IMR-90 (cell line): ENCODE data around the gene EID3. TPM values are rescaled to one million over a fixed set of nuclear protein-coding genes. Genes with fewer than 3 reads are reported as not detected.

ENCODE experiments used
- ATAC-seq: fragments of 200-7000 bp; cut with Tn5 transposase; 2 replicates; pipeline ENCODE4 v1.9.1; 2020; ENCODE audit warnings: low read depth, mild to moderate bottlenecking, moderate library complexity
- BruUV-seq: library from RNA; stranded (reverse); fragments of 400-500 nt; replicated peaks from 2 replicates; lab custom pipeline; 2021; lab: Mats Ljungman, UMichigan
- CTCF ChIA-PET: fragments of 300-600 bp; formaldehyde crosslinking; extraction: SDS; loops from one replicate; lab custom pipeline; 2021; ENCODE audit warnings: antibody characterized with exemption; lab: Yijun Ruan, JAX
- POLR2A ChIA-PET: fragments of 300-600 bp; sonication (Branson Sonifier 250); formaldehyde crosslinking; loops from one replicate; lab custom pipeline; 2022; ENCODE audit warnings: antibody characterized with exemption; ENCODE audit not compliant: unreplicated experiment; lab: Charles Lee
- DNase-seq: peaks from one replicate; pipeline ENCODE4 v3.0.0; 2013
- H2AFZ ChIP-seq: replicated peaks from 2 replicates; pipeline ENCODE3; 2013; ENCODE audit warnings: low read length, mild to moderate bottlenecking; ENCODE audit not compliant: poor library complexity
- H2AK5ac ChIP-seq: 2 replicates; pipeline ENCODE4 v1.6.1; 2013; ENCODE audit warnings: low read depth, low read length, inconsistent platforms
- H2AK9ac ChIP-seq: replicated peaks from 2 replicates; pipeline ENCODE3; 2013; ENCODE audit warnings: mild to moderate bottlenecking, low read depth, low read length, moderate library complexity; ENCODE audit not compliant: poor library complexity
- H2BK120ac ChIP-seq: 2 replicates; pipeline ENCODE4 v1.6.1; 2013; ENCODE audit warnings: low read depth, low read length, inconsistent platforms
- H2BK15ac ChIP-seq: 3 replicates; pipeline ENCODE4 v1.6.1; 2013; ENCODE audit warnings: low read depth, low read length, inconsistent platforms
- H2BK20ac ChIP-seq: 2 replicates; pipeline ENCODE4 v1.6.1; 2013; ENCODE audit warnings: low read depth, mild to moderate bottlenecking, inconsistent platforms, low read length, moderate library complexity
- H2BK5ac ChIP-seq: 2 replicates; pipeline ENCODE4 v1.6.1; 2013; ENCODE audit warnings: mild to moderate bottlenecking, low read depth, low read length, inconsistent platforms; ENCODE audit not compliant: poor library complexity, severe bottlenecking
- H3K14ac ChIP-seq: replicated peaks from 2 replicates; pipeline ENCODE4 v1.6.1; 2013; ENCODE audit warnings: low read depth, low read length, inconsistent platforms
- H3K18ac ChIP-seq: 2 replicates; pipeline ENCODE4 v1.6.1; 2013; ENCODE audit warnings: low read depth, low read length, control low read depth
- H3K23ac ChIP-seq: 2 replicates; pipeline ENCODE4 v1.6.1; 2013; ENCODE audit warnings: low read depth, low read length, inconsistent platforms
- H3K27ac ChIP-seq: 2 replicates; pipeline ENCODE4 v1.5.1; 2013; ENCODE audit warnings: mild to moderate bottlenecking, control low read depth, low read length; ENCODE audit not compliant: insufficient read depth
- H3K27me3 ChIP-seq: 2 replicates; pipeline ENCODE4 v1.6.1; 2013; ENCODE audit warnings: low read length; ENCODE audit not compliant: control insufficient read depth, insufficient read depth
- H3K36me3 ChIP-seq: 2 replicates; pipeline ENCODE4 v1.6.1; 2013; ENCODE audit warnings: low read length, mixed read lengths; ENCODE audit not compliant: control insufficient read depth, insufficient read depth
- H3K4ac ChIP-seq: 2 replicates; pipeline ENCODE4 v1.6.1; 2013; ENCODE audit warnings: low read depth, low read length, inconsistent platforms
- H3K4me1 ChIP-seq: 2 replicates; pipeline ENCODE4 v1.6.1; 2013; ENCODE audit warnings: low read length, mixed read lengths; ENCODE audit not compliant: control insufficient read depth, insufficient read depth
- H3K4me2 ChIP-seq: 2 replicates; pipeline ENCODE4 v1.6.1; 2013; ENCODE audit warnings: low read depth, mild to moderate bottlenecking, control low read depth, low read length, moderate library complexity
- H3K4me3 ChIP-seq: 2 replicates; pipeline ENCODE4 v1.5.1; 2013; ENCODE audit warnings: low read depth, mild to moderate bottlenecking, control low read depth, low read length, moderate library complexity; ENCODE audit not compliant: insufficient read depth
- H3K56ac ChIP-seq: 2 replicates; pipeline ENCODE4 v1.6.1; 2013; ENCODE audit warnings: low read length, inconsistent platforms; ENCODE audit not compliant: insufficient read depth; ENCODE audit errors: extremely low read depth
- H3K79me1 ChIP-seq, 2 experiments: 2 replicates each; pipeline ENCODE4 v1.6.1; 2013; ENCODE audit warnings: low read length in 2 of 2, inconsistent platforms in 1 of 2, low read depth in 1 of 2
- H3K9ac ChIP-seq: 2 replicates; pipeline ENCODE4 v1.6.1; 2013; ENCODE audit warnings: low read depth, low read length, control low read depth
- H3K9me1 ChIP-seq: 2 replicates; pipeline ENCODE4 v1.6.1; 2013; ENCODE audit warnings: low read length, inconsistent platforms; ENCODE audit not compliant: insufficient read depth
- H3K9me3 ChIP-seq: 2 replicates; pipeline ENCODE4 v1.6.1; 2013; ENCODE audit warnings: low read length; ENCODE audit not compliant: control insufficient read depth, insufficient read depth
- H4K20me1 ChIP-seq: 2 replicates; pipeline ENCODE4 v1.6.1; 2013; ENCODE audit warnings: low read length, inconsistent platforms; ENCODE audit not compliant: insufficient read depth
- H4K5ac ChIP-seq: 2 replicates; pipeline ENCODE4 v1.6.1; 2013; ENCODE audit warnings: mild to moderate bottlenecking, low read depth, low read length, control low read depth
- H4K8ac ChIP-seq, 2 experiments: 2 replicates each; pipeline ENCODE4 v1.6.1; 2013; ENCODE audit warnings: low read depth in 2 of 2, low read length in 2 of 2, control low read depth in 1 of 2, inconsistent platforms in 1 of 2
- H4K91ac ChIP-seq: 2 replicates; pipeline ENCODE4 v1.6.1; 2013; ENCODE audit warnings: low read depth, low read length, inconsistent platforms; ENCODE audit not compliant: insufficient read depth
- BHLHE40 ChIP-seq: fragments of 150-350 bp; IDR thresholded peaks from 2 replicates; pipeline ENCODE4 v1.6.1; 2016; ENCODE audit warnings: mild to moderate bottlenecking, low read depth, low read length
- CEBPB ChIP-seq: IDR thresholded peaks from 2 replicates; pipeline ENCODE4 v1.6.1; 2012; ENCODE audit warnings: low read depth, low read length, improper control_type of control experiment
- CHD1 ChIP-seq: IDR thresholded peaks from 2 replicates; pipeline ENCODE4 v1.6.1; 2012; ENCODE audit warnings: low read depth, low read length, improper control_type of control experiment
- CTCF ChIP-seq: conservative IDR thresholded peaks from 2 replicates; pipeline ENCODE4 v1.5.1; 2012; ENCODE audit warnings: mild to moderate bottlenecking, low read depth, low read length, improper control_type of control experiment
- ELK1 ChIP-seq: fragments of 150-350 bp; IDR thresholded peaks from 2 replicates; pipeline ENCODE4 v1.6.1; 2016; ENCODE audit warnings: low read depth, mild to moderate bottlenecking, low read length, moderate library complexity, borderline replicate concordance
- FOS ChIP-seq: fragments of 150-350 bp; IDR thresholded peaks from 2 replicates; pipeline ENCODE4 v1.6.1; 2016; ENCODE audit warnings: low read depth, low read length
- MAFK ChIP-seq: IDR thresholded peaks from 2 replicates; pipeline ENCODE4 v1.6.1; 2012; ENCODE audit warnings: low read depth, low read length, improper control_type of control experiment
- MAZ ChIP-seq: IDR thresholded peaks from 2 replicates; pipeline ENCODE4 v1.6.1; 2012; ENCODE audit warnings: low read depth, mild to moderate bottlenecking, low read length, improper control_type of control experiment, moderate library complexity, borderline replicate concordance
- MXI1 ChIP-seq: IDR thresholded peaks from 2 replicates; pipeline ENCODE4 v1.6.1; 2012; ENCODE audit warnings: low read depth, mild to moderate bottlenecking, low read length, moderate library complexity, borderline replicate concordance
- NFE2L2 ChIP-seq: fragments of 150-350 bp; IDR thresholded peaks from 2 replicates; pipeline ENCODE4 v1.6.1; 2016; ENCODE audit warnings: low read depth, mild to moderate bottlenecking, low read length
- POLR2A ChIP-seq: IDR thresholded peaks from 2 replicates; pipeline ENCODE4 v1.6.1; 2012; ENCODE audit warnings: mild to moderate bottlenecking, low read depth, low read length
- RCOR1 ChIP-seq: IDR thresholded peaks from 2 replicates; pipeline ENCODE4 v1.6.1; 2012; ENCODE audit warnings: mild to moderate bottlenecking, low read length, improper control_type of control experiment; ENCODE audit not compliant: insufficient replicate concordance
- RFX5 ChIP-seq: IDR thresholded peaks from 2 replicates; pipeline ENCODE4 v1.8.0; 2012; ENCODE audit warnings: low read depth, mild to moderate bottlenecking, low read length, moderate library complexity
- SMC3 ChIP-seq: fragments of 150-350 bp; IDR thresholded peaks from 2 replicates; pipeline ENCODE4 v1.6.1; 2016; ENCODE audit warnings: low read depth, mild to moderate bottlenecking, antibody characterized with exemption, low read length, moderate library complexity
- WGBS, 2 experiments: methylation state at CpG; one replicate each; pipeline versions ENCODE4 v1.1.5 to v1.1.7; 2013; ENCODE audit warnings: missing lambda C conversion rate in 2 of 2; ENCODE audit not compliant: insufficient read length in 1 of 2; ENCODE audit errors: extremely low coverage in 2 of 2; 5-methylcytosine and 5-hydroxymethylcytosine counted together
- dilution Hi-C: fragments of 300-500 bp; cut with HindIII; formaldehyde crosslinking; loops from one replicate; pipeline ENCODE4 v1.14.3; 2018; ENCODE audit warnings: low sequenced_read_pairs; ENCODE audit not compliant: unreplicated experiment
- in situ Hi-C: fragments of 300-500 bp; cut with MboI; formaldehyde crosslinking; loops from 3 replicates; pipeline ENCODE4 v1.14.3; 2019; ENCODE audit warnings: low sequenced_read_pairs, inconsistent platforms, mixed read lengths
- intact Hi-C: fragments of 100-400 bp; cut with micrococcal nuclease; formaldehyde crosslinking; loops from 2 replicates; pipeline ENCODE4 v1.10.0; 2022
- polyA plus RNA-seq, 3 experiments: library from polyadenylated mRNA; depleted of rRNA; stranded (reverse); fragments of >200 nt; gene quantifications; 2 replicates each; pipeline ENCODE4 v1.2.3, GENCODE V29; 2012; ENCODE audit warnings: low replicate concordance in 1 of 3
- total RNA-seq: library from RNA; depleted of rRNA; stranded (reverse); fragments of >200 nt; gene quantifications from 2 replicates; pipeline ENCODE4 v1.2.3, GENCODE V29; 2012

Gene EID3
- total and polyA plus RNA-seq, 2 of the 4 experiments (the other 2 are of a cell fraction), result 2.2 to 4.1 TPM

GRCh38 chr12:104285740-104286515 is 17.6 kb upstream of the EID3 start:
- DNase-seq, result peak; percentile 70
- in situ Hi-C loops, result loop anchor here (5.0 kb wide), 1 partner anchor 69 kb away; the partner anchor contains the start of gene TXNRD1
- H2AFZ ChIP-seq, result peak overlapping the region; percentile 19
- TF ChIP-seq BHLHE40, result no peak
- TF ChIP-seq RFX5, result no peak
- no peak for TF ChIP-seq RCOR1
- no peak for TF ChIP-seq CEBPB
- TF ChIP-seq MXI1, result no peak
- TF ChIP-seq ELK1, result no peak
- TF ChIP-seq NFE2L2, result no peak
- TF ChIP-seq CHD1, result no peak
- TF ChIP-seq SMC3, result no peak
- TF ChIP-seq CTCF, result no peak
- TF ChIP-seq FOS, result no peak
- no peak for TF ChIP-seq POLR2A
- no peak for TF ChIP-seq MAZ
- no peak for TF ChIP-seq MAFK

More at GRCh38 chr12:104285740-104286515, 17.6 kb upstream of the EID3 start:
- intact Hi-C loops, result loop anchor here (1.0 to 10.0 kb wide), 4 partner anchors 67 to 321 kb away; partner anchors contain the start of genes HCFC2, NFYB and TDG
- H4K8ac ChIP-seq, result peak overlapping the region; percentile 55 to 79
- peak overlapping the region; percentile 65 for H3K4me2 ChIP-seq
- H4K91ac ChIP-seq, result peak overlapping the region; percentile 89
- peak overlapping the region; percentile 99 for H2BK15ac ChIP-seq
- peaks cover 35% of the 10 kb centered on the region for H4K20me1 ChIP-seq
- H3K9ac ChIP-seq, result peak overlapping the region; percentile 58
- 0 out of 2 replicates have a peak, but pooled peaks cover 5% of the 10 kb centered on the region for H3K9me1 ChIP-seq
- H2AK5ac ChIP-seq, result peak overlapping the region; percentile 96
- H3K4ac ChIP-seq, result peak overlapping the region; percentile 88
- H3K56ac ChIP-seq, result peak overlapping the region; percentile 87
- POLR2A ChIA-PET, result interaction anchor here (0.8 to 3.6 kb wide), 6 partner anchors 9 to 69 kb away, joined by 3 to 28 read pairs (median 4); partner anchors contain the start of gene EID3
- ATAC-seq, result no peak
- H3K18ac ChIP-seq, result peak overlapping the region; percentile 64
- H3K79me1 ChIP-seq, result peaks cover 3 to 27% of the 10 kb centered on the region in 2 experiments; a peak in 3 of 4 replicates
- peak overlapping the region; percentile 80 for H2AK9ac ChIP-seq
- no CpG with 5 or more reads among the region's 3 CpGs for WGBS, 2 experiments
- peak overlapping the region; percentile 96 for H2BK20ac ChIP-seq
- peak overlapping the region; percentile 88 for H3K27ac ChIP-seq
- peak overlapping the region; percentile 94 for H2BK120ac ChIP-seq
- peak overlapping the region; percentile 57 for H4K5ac ChIP-seq
- peak overlapping the region; percentile 90 for H2BK5ac ChIP-seq
- H3K9me3 ChIP-seq, result no peaks in the 10 kb centered on the region; the same call in 1 of the 2 replicates
- BruUV-seq, result TSS peak; percentile 76
- H3K14ac ChIP-seq, result peak overlapping the region; percentile 88
- H3K4me3 ChIP-seq, result no peak overlapping the region
- dilution Hi-C loops, result no loop called here
- H3K23ac ChIP-seq, result peak overlapping the region; percentile 83
- H3K36me3 ChIP-seq, result peaks cover 9% of the 10 kb centered on the region
- CTCF ChIA-PET, result interaction anchor here (0.7 kb wide), 1 partner anchor 35 kb away, joined by 3 read pairs; no protein-coding TSS in a partner anchor
- H3K4me1 ChIP-seq, result peaks cover 17% of the 10 kb centered on the region
- H3K27me3 ChIP-seq, result no peaks in the 10 kb centered on the region
